Cortex of kidney (tissue), 1 donor: ENCODE measurements around the gene UHRF2.
"Not testable (repeated sequence)": the region's sequence is repeated elsewhere in the genome, so short reads cannot be mapped to it uniquely, and the experiment has no call there.

Experiments
- DNase-seq: peaks from one replicate; lab custom pipeline; 2025; lab: John Stamatoyannopoulos, UW

The UHRF2 gene

GRCh38 chr9:6428940-6429889, 16.2 kb downstream of the UHRF2 start:
- no peak for DNase-seq

GRCh38 chr9:6431038-6431437, 18.0 kb downstream of the UHRF2 start:
- no peak for DNase-seq

- no peak for DNase-seq
Measured at GRCh38 chr9:6433410-6433809, 20.4 kb downstream of the UHRF2 start.

GRCh38 chr9:6439051-6439703, 26.2 kb downstream of the UHRF2 start:
- DNase-seq = no peak

GRCh38 chr9:6440405-6440804, 27.4 kb downstream of the UHRF2 start:
- DNase-seq = no peak

- DNase-seq = no peak
Measured at GRCh38 chr9:6441269-6441668, 28.3 kb downstream of the UHRF2 start.

GRCh38 chr9:6443661-6444060, 30.7 kb downstream of the UHRF2 start:
- no peak for DNase-seq

GRCh38 chr9:6444128-6444527, 31.1 kb downstream of the UHRF2 start:
- no peak for DNase-seq

GRCh38 chr9:6449086-6449485, 36.1 kb downstream of the UHRF2 start:
- DNase-seq = no peak

- no peak for DNase-seq
Measured at GRCh38 chr9:6449645-6450044, 36.6 kb downstream of the UHRF2 start.

- no peak for DNase-seq
Measured at GRCh38 chr9:6450641-6451375, 37.8 kb downstream of the UHRF2 start.

GRCh38 chr9:6455292-6455691, 42.3 kb downstream of the UHRF2 start:
- DNase-seq = not testable (repeated sequence)

- not testable (repeated sequence) for DNase-seq
Measured at GRCh38 chr9:6458704-6459103, 45.7 kb downstream of the UHRF2 start.

- no peak for DNase-seq
Measured at GRCh38 chr9:6459718-6460117, 46.7 kb downstream of the UHRF2 start.

GRCh38 chr9:6460189-6460768, 47.3 kb downstream of the UHRF2 start:
- no peak for DNase-seq

- DNase-seq = no peak
Measured at GRCh38 chr9:6461619-6462018, 48.6 kb downstream of the UHRF2 start.

- no peak for DNase-seq
Measured at GRCh38 chr9:6467006-6467625, 54.1 kb downstream of the UHRF2 start.

GRCh38 chr9:6471231-6471850, 58.3 kb downstream of the UHRF2 start:
- no peak for DNase-seq

GRCh38 chr9:6473151-6473550, 60.2 kb downstream of the UHRF2 start:
- no peak for DNase-seq

GRCh38 chr9:6479959-6480358, 67.0 kb downstream of the UHRF2 start:
- DNase-seq = no peak

GRCh38 chr9:6484210-6484609, 71.2 kb downstream of the UHRF2 start:
- DNase-seq = no peak
